Activated CD4-positive, CD25-positive, alpha-beta regulatory T cell treated with anti-CD3 and anti-CD28 coated beads, Interleukin-2, amount 50 U/mL, for 72 hours (primary cell): ENCODE results near the gene MDFIC.

Experiments used
- DNase-seq: peaks from one replicate; pipeline ENCODE4 v3.0.0; 2021

MDFIC gene

DNA sequence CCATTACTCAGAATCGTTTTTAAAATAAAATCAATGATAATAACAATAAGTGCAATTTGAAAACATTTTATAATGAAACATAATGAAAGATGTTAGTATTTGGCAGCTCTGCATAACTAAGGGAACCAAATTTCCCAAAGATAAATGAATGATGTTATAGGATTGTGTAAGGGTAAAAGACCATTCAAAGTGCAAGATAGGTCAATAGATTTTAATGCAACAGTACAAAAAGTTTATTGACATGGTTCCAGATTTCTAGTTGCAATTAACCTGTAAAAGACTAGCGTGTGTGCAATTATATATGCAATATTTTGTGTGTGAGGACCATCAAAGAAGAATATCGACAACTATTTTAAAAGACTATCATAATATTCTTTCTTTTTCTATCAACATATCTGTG, 122.3 kb downstream of the MDFIC start:
- no peak for DNase-seq

DNA sequence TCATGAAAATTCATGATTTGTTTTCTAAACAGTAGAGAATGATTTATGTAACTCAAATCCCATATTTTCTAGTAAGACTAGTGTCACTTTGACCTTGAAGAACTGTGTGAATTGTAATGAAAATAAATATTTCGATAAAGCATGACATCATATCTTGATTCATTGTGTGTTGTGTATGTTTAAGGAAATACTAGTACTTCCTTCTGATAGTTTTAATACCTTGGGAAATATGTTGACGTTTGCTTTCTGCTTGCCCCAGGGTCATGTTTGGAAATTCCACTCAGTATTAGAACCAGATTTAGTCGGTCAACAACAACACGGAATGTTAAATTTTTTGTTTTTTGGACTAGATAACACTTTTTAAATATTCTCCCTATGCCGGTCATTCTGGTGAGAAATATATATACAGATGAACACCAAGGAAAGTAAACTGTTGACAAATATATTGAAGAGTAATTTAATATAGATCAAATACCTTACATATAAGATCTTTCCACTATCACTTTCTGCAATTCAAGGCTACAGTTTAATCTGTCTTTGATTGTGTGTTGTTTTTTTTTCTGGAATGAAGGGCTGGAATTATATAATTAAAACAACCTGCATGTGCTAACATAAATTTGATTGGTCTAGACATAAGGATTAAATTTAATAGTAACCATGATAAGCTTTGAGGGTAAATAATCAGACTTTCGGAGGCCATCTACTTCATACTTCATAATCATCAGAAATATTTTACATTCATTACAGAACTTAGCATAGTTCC, 126.2 kb downstream of the MDFIC start:
- DNase-seq, result no peak

DNA sequence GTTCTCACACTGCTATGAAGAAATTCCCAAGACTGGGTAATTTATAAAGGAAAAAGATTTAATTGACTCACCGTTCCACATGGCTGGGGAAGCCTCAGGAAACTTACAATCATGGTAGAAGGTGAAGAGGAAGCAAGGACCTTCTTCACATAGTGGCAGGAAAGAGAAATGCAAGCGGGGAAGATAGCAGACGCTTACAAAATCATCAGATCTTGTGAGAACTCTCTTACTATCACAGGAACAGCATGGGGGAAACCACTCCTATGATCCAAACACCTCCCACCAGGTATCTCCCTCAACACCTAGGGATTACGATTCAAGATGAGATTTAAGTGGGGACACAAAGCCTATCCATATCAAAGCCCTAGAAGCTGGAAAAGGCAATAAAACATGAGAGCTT, 130.8 kb downstream of the MDFIC start:
- DNase-seq, result no peak

DNA sequence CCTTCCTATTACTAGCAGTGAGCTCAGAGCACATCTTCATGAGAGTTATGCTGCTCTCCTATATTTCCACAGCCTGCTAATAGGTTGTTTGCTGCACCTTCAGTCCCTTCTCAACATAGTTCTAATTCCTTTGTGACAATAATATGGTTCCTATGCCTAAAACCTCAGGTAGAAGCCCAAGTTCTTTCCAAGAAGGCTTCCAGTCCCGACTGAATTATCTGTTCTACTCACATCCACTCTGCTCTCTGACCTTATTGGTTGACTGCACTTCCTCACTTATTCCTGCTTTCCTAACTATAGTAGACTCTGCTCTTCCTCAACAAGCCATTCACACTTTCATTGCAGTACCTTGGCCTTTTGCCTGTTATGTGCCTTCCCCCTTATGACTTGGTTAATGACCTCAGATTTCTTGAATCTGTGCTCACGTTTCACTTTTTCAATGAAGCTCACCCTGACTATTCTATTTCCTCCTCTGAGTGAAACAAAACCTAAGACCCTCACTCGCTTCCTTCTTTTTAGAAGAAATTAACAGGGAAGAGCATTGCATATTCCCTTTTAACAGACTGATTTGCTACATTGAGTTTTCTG, 132.7 kb downstream of the MDFIC start:
- DNase-seq, result no peak

DNA sequence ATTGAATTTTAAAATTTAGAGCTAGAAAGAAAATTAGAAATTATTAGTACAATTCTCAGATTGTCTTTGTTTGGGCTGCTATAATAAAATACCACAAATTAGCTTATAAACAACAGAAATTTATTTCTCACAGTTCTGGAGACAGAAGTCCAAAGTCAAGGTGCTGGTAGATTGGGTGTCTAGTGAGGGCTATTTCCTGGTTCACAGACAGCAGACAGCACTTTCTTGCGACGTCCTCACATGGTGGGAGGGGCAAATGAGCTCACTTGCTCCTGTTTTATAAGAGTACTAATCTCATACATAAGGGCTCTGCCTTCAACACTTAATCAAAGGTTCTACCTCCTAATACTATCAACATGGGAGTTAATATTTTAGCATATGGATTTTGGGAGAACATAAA, 134.1 kb downstream of the MDFIC start:
- no peak for DNase-seq

DNA sequence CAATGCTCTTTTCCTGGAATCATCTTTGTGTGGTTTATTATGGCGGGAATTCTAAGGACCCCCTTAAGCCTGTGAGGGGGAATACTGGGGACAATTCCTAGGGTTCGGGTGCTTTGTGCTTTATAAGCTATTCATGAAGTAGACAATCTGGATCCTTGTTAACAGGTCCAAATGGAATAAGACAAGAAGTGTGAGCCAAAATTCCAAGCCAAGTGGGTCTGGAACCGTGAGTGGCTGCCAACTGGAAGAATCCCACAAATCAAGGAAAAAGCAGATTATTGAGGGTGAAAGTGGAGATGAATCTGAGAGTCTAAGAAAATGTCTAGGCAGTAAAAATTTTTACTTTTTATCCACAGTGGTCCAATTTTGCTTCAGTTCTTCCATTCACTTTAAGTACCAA, 136.8 kb downstream of the MDFIC start:
- DNase-seq, result no peak

DNA sequence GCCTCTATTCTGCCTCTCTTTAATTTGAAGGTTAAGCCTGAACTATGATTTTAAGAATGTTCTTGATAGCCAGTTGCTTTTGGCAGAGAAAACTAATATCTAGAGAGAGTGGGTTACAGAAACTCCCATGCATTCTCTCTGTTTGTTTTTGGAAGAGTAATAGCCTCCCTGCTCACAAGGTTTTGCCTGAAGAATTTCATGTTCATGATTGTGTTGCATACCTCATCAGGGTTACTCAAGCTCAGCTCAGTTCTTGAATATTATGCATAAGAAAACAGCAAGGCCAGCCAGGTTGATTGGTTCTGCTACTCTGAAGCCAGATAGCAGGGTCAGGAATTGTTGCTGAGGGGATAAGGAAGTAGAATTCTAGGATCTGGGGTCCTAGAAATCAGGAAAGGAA, 137.4 kb downstream of the MDFIC start:
- DNase-seq, result no peak

DNA sequence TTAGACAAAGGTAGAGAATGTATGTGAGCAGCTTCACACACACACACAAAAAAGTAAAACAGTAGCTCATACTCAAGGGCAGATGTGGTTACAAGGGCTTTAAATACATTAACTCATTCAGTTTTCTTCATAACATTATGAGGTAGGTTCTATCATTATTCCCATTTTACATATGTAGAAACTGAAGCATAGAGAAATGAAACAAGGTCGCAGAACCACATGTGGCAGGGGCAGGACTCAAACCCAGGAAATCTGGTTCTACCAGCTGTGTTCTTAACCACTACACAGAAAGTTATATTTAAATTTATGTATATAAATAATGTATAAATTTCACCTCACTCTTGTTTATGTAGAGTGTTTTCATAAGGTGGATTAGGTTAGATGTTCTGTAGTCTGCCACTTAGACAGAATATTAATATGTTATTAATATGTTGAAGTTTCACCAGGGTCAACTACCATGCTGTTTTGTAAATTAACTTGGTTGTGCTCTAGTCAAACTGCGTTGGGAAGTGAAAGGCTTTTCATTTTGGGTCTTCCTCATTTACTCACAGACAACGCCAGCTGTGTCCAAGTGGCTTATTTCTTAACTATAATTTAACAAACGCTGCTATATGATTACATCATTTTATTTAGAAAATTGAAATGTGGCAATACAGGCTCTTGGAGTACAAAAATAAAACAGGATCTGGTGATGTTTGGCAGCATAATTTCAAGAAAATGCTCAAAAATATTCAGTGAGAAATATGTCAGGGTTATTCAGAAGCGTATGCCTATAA, 138.4 kb downstream of the MDFIC start:
- no peak for DNase-seq

DNA sequence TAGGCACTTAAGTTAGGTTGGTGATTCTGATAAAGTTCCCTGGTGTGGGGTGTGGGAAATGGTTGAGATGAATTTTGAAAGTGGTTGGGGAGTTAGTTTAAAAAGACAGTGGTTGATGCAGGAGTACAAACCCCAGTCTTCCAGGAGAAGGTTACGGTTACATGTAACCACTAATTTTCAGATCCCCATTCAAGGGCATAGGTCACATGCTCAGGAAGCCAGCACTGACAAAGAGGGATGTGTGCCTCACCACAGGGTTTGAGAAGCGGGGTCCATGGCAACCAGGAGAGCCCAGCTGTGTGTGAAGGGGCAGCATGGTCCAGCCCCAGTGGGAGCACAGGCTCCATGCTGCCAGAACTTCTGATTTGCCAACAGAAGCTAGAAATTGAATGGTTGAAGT, 144.2 kb downstream of the MDFIC start:
- no peak for DNase-seq

DNA sequence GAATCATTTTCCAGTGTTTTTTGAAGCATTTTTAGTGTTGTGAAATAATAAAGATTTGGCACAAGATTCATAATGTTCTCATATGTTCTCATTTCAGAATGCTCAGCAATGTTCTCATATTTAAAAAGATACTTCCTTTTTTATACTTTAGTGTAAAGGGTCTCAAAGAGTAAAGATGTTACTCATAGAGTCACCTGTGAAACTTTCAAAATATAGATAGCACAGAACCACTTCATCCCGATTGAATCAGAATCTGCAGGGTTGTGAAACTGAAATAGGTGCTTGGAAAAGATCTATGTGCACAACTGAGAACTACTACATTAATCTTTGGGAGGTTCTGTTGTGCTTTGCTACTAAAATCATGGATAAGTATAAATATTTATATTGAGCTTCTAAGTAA, 144.7 kb downstream of the MDFIC start:
- DNase-seq, result no peak

DNA sequence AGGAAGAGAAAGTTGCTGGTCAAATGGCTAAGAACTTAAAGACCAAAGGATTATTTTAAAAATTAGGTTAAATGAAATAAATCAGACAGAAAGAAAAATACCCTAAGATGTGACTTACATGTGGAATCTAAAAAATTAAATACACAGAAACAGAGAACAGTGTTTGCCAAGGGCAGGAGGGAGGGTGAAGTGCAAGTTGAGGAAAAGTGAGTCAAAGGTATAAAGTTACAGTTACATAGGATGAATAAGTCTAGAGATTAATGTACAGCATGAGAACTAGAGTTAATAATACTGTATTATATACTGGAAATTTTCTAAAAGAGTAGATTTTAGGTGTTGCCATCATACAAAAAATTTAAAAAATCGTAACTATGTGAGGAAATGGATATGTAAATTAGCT, 146.3 kb downstream of the MDFIC start:
- no peak for DNase-seq
